ENCODE data around the gene PTPRJ. TPM values are rescaled to one million over a fixed set of nuclear protein-coding genes. Genes with fewer than 3 reads are reported as not detected.

PTPRJ gene
- total RNA-seq, 1 experiment from 2014 or later = 59.4 TPM

GRCh38 chr11:47955061-47955755 lies 25.2 kb upstream of the PTPRJ start:
- intact Hi-C loops (cut with micrococcal nuclease; ENCODE audit: unreplicated experiment) = loop anchor here (2.0 kb wide), 1 partner anchor 60 kb away; no protein-coding TSS in a partner anchor
- TF ChIP-seq CTCF (IDR thresholded peaks at IDR 0.05; ENCODE audit: unreplicated experiment) = no peak
- H3K4me3 Mint-ChIP-seq (ENCODE audit: low read depth, unreplicated experiment) = no peak overlapping the region
- no peak for DNase-seq
- no peaks in the 10 kb centered on the region for H3K4me1 Mint-ChIP-seq (ENCODE audit: low read depth, unreplicated experiment)
- CTCF ChIA-PET = interaction anchor here (0.5 to 1.2 kb wide), 4 partner anchors 8 to 86 kb away, joined by 3 to 4 read pairs (median 3); no protein-coding TSS in a partner anchor
- H3K27me3 Mint-ChIP-seq (ENCODE audit: unreplicated experiment) = no peaks in the 10 kb centered on the region
- H3K9me3 Mint-ChIP-seq (ENCODE audit: low read depth, unreplicated experiment) = no peaks in the 10 kb centered on the region
- H3K27ac Mint-ChIP-seq (ENCODE audit: unreplicated experiment) = no peak overlapping the region
- BruUV-seq (replicated peaks) = no TSS peak
- H3K36me3 Mint-ChIP-seq (ENCODE audit: insufficient read depth, unreplicated experiment) = no peaks in the 10 kb centered on the region

- DNase-seq = no peak
- Mint-ChIP-seq H3K4me3 (ENCODE audit: low read depth, unreplicated experiment) (no peak overlapping the region), H3K27me3 (ENCODE audit: unreplicated experiment) (no peaks in the 10 kb centered on the region), H3K27ac (ENCODE audit: unreplicated experiment) (no peak overlapping the region), H3K4me1 (ENCODE audit: low read depth, unreplicated experiment) (no peaks in the 10 kb centered on the region), H3K36me3 (ENCODE audit: insufficient read depth, unreplicated experiment) (no peaks in the 10 kb centered on the region), H3K9me3 (ENCODE audit: low read depth, unreplicated experiment) (no peaks in the 10 kb centered on the region)
- intact Hi-C loops (cut with micrococcal nuclease; ENCODE audit: unreplicated experiment) = no loop called here
- CTCF ChIA-PET = no interaction called here
- no TSS peak for BruUV-seq (replicated peaks)
- TF ChIP-seq CTCF (IDR thresholded peaks at IDR 0.05; ENCODE audit: unreplicated experiment) = no peak
Observed at GRCh38 chr11:47960015-47960414, 20.3 kb upstream of the PTPRJ start.

GRCh38 chr11:47961383-47961782 lies 19.0 kb upstream of the PTPRJ start:
- no TSS peak for BruUV-seq (replicated peaks)
- no peaks in the 10 kb centered on the region for H3K9me3 Mint-ChIP-seq (ENCODE audit: low read depth, unreplicated experiment)

GRCh38 chr11:47964546-47964945 lies 15.8 kb upstream of the PTPRJ start:
- H3K4me1 Mint-ChIP-seq (ENCODE audit: low read depth, unreplicated experiment) = no peaks in the 10 kb centered on the region
- H3K36me3 Mint-ChIP-seq (ENCODE audit: insufficient read depth, unreplicated experiment) = no peaks in the 10 kb centered on the region
- H3K27ac Mint-ChIP-seq (ENCODE audit: unreplicated experiment) = no peak overlapping the region
- intact Hi-C loops (cut with micrococcal nuclease; ENCODE audit: unreplicated experiment) = no loop called here
- no peak overlapping the region for H3K4me3 Mint-ChIP-seq (ENCODE audit: low read depth, unreplicated experiment)
- no peaks in the 10 kb centered on the region for H3K27me3 Mint-ChIP-seq (ENCODE audit: unreplicated experiment)
- TF ChIP-seq CTCF (IDR thresholded peaks at IDR 0.05; ENCODE audit: unreplicated experiment) = no peak
- DNase-seq = no peak
- BruUV-seq (replicated peaks) = no TSS peak
- H3K9me3 Mint-ChIP-seq (ENCODE audit: low read depth, unreplicated experiment) = no peaks in the 10 kb centered on the region
- CTCF ChIA-PET = no interaction called here

More at GRCh38 chr11:47961383-47961782, 19.0 kb upstream of the PTPRJ start:
- H3K4me3 Mint-ChIP-seq (ENCODE audit: low read depth, unreplicated experiment) = no peak overlapping the region
- no peak for TF ChIP-seq CTCF (IDR thresholded peaks at IDR 0.05; ENCODE audit: unreplicated experiment)
- no peaks in the 10 kb centered on the region for H3K27me3 Mint-ChIP-seq (ENCODE audit: unreplicated experiment)
- H3K27ac Mint-ChIP-seq (ENCODE audit: unreplicated experiment) = no peak overlapping the region
- CTCF ChIA-PET = no interaction called here
- no peaks in the 10 kb centered on the region for H3K4me1 Mint-ChIP-seq (ENCODE audit: low read depth, unreplicated experiment)
- DNase-seq = no peak
- no peaks in the 10 kb centered on the region for H3K36me3 Mint-ChIP-seq (ENCODE audit: insufficient read depth, unreplicated experiment)
- intact Hi-C loops (cut with micrococcal nuclease; ENCODE audit: unreplicated experiment) = no loop called here
